HG03095 (cell line): ENCODE measurements around the gene EXO1.
A peak's percentile ranks its signal among the peaks of the same experiment; 100 is the strongest.

ENCODE experiments used
- ATAC-seq: cut with Tn5 transposase; IDR thresholded peaks from one replicate; pipeline ENCODE4 v1.9.1; 2021; ENCODE audit warnings: moderate library complexity; ENCODE audit not compliant: unreplicated experiment

Gene EXO1

DNA sequence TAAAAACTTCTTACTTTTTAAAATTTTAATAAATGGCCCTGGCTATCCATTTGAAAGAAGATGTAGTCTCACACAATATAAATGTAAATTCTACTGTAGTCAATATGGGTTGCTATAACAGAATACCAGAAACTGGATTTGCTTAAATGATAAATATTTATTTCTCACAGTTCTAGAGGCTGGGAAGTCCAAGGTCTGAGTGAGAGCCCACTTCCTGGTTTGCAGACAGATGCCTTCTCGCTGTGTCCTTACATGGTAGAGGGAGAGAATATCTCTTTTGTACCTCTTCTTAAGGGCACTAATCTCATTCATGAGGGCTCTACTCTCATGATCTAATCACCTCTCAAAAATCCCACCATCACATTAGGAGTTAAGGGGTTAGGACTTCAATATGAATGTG, 35.2 kb downstream of the EXO1 start:
- no peak for ATAC-seq

DNA sequence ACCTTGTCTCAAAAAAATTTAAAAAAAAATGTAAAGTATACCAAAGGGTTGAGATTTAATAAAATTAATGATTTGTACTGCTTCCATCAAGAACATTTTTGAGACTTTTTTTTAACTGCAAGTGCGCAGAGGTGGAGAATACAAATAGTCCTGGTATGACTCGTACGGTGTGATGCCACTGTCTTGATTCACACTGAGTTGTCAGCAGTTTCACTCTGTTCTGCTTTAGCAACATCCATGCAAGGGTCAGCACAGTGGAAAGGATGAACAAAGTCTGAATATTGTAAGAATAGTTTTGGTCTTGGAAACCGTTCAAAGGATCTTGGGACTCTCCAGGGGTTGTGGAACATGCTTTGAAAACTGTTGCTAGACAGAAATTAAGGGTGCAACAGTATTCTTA, 40.2 kb downstream of the EXO1 start:
- ATAC-seq = no peak

DNA sequence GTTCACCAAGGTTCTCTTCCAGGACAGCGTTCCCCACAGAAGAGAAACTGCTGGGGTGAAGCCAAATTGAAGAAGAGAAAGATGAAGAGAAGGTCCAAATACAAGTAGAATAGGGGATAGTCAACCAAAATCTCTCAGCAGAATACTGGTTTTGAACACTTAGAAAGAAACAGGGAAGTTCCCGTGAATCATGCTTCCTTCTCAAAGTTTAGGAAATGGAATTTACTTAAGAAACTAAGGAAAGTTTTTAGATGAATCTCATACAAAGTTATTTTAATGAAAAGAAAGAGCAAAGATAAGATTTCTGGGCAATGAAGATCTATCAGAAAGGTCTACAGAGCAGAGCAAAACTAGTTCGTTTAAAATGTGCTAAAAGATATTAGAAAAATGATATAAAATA, 43.3 kb downstream of the EXO1 start:
- ATAC-seq = no peak

DNA sequence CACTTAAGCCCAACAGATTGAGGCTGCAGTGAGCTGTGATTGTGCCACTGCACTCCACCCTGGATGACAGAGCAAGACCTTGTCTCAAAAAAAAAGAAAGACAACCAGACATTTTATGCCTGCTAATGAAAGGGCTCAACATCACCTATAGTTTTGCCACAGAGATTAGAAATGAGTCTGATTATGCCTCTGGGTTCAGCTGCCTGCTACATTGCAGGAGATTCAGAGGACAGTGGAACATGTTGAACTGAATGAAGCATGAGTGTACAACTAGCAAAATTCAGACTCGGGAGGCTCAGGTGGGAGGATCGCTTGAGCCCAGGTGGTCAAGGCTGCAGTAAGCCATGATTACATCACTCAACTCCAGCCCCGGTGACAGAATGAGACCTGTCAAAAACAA, 46.0 kb downstream of the EXO1 start:
- ATAC-seq = no peak

DNA sequence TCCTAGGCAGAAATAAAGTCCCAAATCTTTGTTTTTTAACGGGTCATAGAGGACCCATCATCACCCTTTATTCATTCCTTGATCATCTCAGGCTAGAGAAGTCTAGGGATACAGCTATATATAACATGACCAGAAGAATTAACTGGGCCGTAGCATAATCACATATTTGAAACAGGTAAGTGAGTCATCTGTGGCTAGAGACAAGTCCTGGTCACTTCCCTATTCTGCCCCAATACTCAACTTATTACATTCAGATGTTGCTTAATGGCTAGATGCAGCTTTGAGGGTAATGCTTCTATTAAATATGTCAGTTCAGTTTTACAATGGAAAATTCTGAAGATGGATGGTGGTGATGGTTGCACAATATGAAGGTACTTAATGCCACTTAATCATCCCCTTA, 47.0 kb downstream of the EXO1 start:
- peak; percentile 79 for ATAC-seq

DNA sequence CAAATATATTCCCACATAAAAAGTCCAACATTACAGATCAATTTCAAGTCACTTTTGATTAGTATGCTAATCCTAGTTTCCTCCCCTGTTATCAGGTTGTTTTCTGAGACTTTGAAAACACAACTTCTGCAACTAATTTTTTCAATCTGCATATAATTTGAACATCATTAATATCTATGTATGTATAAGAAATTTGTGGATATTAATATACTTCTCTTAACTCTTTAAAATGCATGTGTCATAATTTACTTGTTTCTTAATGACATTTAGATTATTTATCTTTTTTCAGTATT, 48.6 kb downstream of the EXO1 start:
- no peak for ATAC-seq

DNA sequence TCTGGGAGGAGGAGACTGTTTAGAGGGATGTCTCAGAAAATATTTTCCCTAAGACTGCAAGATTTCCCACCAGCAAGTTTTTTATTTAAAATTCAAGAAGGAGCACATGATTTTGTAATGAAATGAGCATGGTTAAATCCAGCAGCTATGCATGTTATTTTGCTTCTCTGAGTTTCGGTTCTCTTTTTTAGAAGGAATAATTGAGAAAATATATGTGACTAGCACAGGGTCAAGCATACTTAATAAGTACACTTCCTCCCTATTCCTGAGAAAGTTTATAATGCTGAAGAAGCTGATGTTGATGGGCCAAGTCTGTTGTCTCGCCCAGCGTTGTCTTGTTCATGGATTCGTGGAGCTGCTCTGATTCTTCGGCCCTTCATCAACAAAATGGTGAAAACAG, 51.2 kb downstream of the EXO1 start:
- no peak for ATAC-seq

DNA sequence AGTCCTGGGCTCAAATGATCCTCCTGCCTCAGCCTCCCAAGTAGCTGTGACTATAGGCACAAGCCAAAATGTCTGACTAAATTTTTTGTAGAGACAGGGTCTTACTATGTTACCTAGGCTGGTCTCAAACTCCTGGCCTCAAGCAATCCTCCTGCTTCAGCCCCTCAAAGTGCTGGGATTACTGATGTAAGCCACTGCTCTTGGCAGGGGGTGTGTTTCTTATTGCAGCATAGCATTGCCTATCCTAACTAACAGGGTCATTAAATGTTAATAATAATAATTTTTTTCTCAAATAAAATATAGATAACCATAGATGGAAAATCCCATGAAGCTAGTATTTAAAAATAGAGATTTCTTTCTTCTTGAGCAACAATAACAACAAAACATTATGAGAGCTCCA, 52.4 kb downstream of the EXO1 start:
- no peak for ATAC-seq

DNA sequence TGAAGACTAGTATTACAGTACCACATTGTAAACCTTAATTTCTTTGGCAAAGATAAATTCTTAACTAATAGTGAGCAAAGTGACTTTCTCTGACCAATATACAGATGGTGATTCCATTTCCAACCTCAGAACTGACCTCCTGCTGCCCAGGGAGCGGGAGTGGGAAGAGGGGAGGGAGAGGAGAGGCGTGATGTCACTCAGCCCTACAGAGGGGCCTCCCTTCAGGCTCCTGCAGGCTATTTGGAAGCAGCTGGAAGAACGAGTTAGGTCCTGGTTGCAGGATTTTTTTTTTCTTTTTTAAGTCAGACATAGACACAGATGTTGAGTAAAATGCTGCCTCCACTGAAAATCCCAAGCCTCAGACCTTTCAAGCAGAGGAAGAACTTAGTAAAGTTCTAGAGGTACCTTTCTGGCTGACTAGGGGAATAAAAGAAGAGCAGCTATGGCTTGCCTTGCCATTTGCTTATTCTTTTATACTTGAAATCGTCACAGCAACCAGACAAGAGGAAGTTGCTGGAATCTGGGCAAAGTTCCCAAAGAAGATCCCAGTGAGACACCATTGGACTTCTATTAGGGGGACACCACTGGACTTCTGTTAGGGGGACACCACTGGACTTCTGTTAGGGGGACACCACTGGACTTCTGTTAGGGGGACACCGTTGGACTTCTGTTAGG, 54.5 kb downstream of the EXO1 start:
- ATAC-seq = no peak

DNA sequence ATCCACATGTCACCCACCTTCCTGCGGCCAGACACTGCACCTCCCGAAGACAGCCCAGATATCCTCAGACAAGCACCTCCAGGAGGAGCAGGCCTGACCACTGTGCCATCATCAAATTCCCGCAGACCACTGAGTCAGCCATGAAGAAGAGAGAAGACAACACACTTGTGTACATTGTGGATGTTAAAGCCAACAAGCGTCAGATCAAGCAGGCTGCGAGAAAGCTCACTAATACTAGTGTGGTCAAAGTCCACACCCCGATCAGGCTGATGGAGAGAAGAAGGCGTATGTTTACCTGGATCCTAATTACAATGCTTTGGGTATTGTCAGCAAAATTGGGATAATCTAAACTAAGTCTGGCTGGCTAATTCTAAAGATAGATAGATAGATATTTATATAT, 68.2 kb downstream of the EXO1 start:
- ATAC-seq = no peak

DNA sequence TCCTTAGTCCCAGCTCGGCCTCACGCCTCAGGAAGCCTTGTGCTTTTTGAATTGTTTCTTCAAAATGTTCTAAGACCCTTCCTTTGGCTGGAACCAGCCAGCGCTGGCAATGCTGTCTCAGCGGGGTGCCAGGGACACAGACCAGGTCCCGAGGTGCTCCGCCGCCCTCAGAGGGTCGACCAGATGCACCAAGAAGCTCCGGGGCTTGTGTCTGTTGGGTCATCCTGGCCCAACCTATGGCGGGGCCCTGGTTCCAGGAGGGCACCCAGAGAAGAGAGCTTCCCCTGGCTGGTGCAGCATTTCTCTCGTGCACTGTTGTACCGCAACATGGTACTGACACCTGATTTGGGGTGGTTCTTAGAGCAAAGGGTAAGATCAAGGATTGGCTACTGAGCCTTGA, 69.5 kb downstream of the EXO1 start:
- ATAC-seq = no peak

DNA sequence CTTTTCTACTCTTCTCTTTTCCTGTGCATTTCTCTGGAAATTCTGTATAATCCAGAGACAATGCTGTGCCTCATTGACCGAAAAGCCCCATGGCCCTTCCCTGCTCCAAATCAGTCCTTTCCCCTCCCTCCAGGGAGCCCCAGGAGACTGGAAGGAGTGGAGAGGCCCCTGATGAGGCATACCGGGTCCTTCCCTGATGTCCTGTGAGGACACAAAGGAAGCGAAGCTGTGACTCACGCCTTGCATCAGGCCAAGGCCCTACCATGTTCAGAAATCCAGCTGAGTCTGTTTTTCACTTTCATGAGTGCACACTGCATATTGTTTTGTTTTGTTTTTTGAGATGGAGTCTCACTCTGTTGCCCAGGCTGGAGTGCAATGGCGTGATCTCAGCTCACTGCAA, 70.9 kb downstream of the EXO1 start:
- no peak for ATAC-seq

DNA sequence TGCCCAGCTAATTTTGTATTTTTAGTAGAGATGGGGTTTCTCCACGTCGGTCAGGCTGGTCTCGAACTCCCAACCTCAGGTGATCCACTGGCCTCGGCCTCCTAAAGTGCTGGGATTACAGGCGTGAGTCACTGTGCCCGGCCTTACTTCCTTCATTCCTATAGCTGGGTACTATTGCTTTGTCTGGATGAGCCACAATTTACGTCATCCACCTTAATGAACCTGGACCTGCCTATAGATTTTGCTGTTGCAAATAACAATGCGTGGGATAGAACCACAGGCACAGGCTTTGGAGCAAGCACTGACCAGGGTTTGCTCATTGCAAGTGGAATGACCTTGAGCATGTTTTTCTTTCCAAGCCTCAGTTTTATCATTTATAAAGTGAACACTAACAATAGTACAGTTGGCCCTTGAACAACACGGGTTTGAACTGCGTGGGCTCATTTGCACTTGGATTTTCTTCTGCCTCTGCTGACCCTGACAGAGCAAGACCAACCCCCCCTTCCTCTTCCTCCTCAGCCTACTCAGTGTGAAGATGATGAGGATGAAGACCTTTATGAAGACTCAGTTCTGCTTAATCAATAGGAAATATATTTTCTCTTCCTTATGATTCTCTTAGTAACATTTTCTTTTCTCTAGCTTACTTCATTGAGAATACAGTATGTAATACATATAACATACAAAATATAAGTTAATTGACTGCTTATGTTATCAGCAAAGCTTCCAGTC, 76.2 kb downstream of the EXO1 start:
- ATAC-seq = no peak

DNA sequence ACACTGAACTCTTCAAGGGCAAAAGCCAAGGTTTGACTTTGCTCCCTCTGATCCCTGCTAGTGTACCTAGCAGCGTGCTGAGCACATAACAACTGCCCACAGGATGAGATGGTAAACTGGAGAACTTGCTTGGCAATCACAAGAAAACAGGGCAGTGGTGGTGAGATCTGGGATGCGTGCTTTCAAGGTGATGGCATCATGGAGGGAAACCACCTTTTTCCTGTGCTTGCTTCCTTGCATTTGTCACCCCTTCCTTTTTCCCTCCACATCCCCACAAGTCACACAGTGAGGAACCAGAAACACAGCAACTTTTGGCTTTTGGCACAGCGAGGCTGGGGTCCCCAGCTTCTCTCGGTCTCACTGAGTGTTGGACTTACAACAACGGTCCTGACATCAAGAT, 78.1 kb downstream of the EXO1 start:
- ATAC-seq = no peak

DNA sequence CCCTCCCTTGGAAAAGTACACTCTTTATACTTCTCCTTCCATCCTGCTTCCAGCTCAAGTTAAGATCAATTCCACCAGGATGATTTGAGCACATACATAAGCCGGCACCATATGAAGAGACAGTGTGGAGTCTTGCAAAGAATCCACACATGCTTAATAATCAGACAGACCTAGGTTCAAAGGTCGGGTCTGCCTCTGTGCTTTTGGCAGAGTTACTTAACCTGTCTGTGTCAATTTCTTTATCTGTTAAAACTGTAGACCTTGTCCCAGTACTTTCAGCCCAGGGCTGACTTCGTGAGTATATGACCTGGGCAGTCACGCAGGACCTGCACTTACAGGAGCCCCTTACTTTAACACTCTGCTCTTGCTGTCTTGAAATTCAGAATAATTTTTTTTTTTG, 79.3 kb downstream of the EXO1 start:
- ATAC-seq = no peak

DNA sequence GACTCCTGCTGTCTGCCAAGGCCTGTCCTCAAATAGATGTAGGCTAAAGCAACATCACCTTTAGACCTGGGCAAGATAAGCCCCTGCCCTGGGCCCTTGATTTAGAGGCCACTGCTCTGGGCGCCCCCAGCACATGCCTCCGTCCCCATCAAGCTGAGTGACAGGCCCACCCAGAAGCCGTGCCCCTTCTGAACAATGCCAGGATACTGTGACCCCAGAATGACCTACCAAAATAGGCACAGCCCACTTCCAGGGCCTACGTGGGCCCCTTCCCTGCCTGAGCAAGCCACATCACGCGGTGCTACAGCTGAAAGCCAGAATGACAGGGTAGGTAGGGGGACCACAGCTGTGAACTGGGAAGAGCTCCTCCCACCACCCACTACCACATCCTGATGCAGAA, 84.8 kb downstream of the EXO1 start:
- ATAC-seq = no peak

DNA sequence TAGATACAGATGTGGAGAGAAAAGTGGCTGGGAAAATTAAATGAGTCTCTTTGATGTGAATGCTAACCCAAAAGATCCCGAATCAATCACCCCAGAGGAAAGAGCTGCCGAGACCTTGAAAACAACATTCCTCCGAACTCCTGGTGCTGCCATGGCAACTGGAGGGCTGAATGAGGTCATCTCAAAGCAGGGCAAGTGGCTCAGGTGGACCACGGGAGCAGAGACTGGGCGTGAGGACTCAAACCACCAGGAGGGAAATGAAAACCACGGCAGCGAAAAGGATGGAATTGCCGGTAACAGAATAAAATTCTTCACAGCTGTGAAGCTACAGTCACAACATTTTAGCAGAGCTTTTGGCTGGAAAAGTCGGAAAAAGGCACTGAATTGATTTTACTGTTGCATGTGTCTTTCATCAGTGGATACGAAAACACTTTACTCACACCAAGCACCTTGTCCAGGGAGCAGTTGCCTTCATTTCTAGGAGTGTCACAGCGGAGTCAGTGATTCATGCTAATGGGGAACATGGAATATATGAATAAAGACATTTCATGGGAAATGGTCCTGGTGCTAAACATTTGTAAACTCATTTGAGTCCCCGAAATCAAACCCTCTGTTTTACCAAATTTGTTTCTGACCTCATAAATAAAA, 86.3 kb downstream of the EXO1 start:
- ATAC-seq = no peak

DNA sequence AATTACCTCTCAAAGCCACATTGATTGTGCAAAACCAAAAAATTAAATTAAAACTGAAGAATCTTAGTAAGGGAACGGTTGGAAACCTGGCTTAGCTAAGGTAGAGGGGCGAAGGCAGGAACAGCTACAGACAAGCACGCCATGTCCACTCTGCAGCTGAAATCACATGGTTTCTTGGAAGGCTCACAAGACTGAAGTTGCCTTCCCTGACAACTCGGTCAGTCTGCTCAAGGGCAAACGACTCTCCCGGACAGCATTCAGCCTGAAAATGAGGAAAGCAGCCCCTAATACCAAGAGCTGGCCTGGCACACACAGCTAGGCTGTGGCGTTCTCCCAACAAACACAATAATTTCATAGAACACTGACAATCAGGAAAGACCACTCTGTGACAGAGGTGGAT, 86.9 kb downstream of the EXO1 start:
- no peak for ATAC-seq
